LNCaP clone FGC (cell line): ENCODE measurements around the gene TTC7B.
A peak's percentile ranks its signal among the peaks of the same experiment; 100 is the strongest.
"Not testable (repeated sequence)": the region's sequence is repeated elsewhere in the genome, so short reads cannot be mapped to it uniquely, and the experiment has no call there.

Source experiments
- DNase-seq: peaks from one replicate; pipeline ENCODE4 v3.0.0-alpha.2; 2011; ENCODE audit warnings: low read depth
- H3K4me3 ChIP-seq: 2 replicates; pipeline ENCODE4 v1.5.1; 2011; ENCODE audit warnings: mild to moderate bottlenecking, low read depth, low read length, control low read depth
- CTCF ChIP-seq: IDR thresholded peaks from 2 replicates; pipeline ENCODE4 v1.5.1; 2012; ENCODE audit warnings: mild to moderate bottlenecking; ENCODE audit not compliant: control insufficient read depth, insufficient read depth; ENCODE audit errors: extremely low read depth

Gene TTC7B

GRCh38 chr14:90830931-90831701 is 14.9 kb upstream of the TTC7B start:
- H3K4me3 ChIP-seq, result no peak overlapping the region
- no peak for TF ChIP-seq CTCF
- no peak for DNase-seq

- DNase-seq, result no peak
- no peak for TF ChIP-seq CTCF
- H3K4me3 ChIP-seq, result no peak overlapping the region
Observed at GRCh38 chr14:90829677-90830076, 13.4 kb upstream of the TTC7B start.

- no peak overlapping the region; the same call in 1 of the 2 replicates for H3K4me3 ChIP-seq
- TF ChIP-seq CTCF, result no peak
- DNase-seq, result no peak
Observed at GRCh38 chr14:90828642-90829487, 12.6 kb upstream of the TTC7B start.

DNA sequence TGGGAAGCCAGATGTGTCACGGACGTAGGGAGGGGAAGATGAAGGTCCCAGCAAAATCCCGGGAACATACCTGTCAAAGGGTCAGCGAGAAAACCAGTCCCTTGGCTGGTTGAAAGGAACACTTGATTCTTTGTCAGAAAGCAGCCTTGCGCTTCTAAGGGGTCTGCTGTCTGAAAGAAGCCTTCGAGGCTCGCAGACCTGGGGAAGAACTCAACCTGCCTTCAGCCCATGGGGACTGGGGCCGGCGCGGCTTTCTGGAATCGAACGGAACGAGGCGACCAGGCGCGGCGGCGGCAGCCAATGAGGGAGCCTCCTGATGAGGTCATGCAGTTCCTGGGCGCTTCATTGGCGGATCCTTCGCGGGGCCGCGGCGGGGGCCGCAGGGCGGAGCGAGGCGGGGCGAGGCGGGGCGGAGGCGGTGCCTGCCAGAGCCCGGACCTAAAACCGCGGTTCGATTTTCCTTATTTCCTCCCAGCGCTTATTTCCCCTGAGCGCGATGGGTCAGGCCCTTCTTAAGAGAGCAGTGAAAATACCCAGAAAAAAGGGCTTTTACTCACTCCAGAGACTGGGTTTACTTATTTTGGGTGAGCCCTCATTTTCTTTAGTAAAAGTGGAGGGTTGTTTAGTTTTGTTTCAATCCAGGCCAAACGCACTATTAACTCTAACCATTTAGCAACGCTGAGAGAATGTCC is 11.8 kb upstream of the TTC7B start:
- no peak for TF ChIP-seq CTCF
- peak overlapping the region; percentile 44 for H3K4me3 ChIP-seq
- peak; percentile 54 for DNase-seq

- DNase-seq, result not testable (repeated sequence)
Observed at GRCh38 chr14:90823542-90823941, 7.3 kb upstream of the TTC7B start.

GRCh38 chr14:90820958-90821357 is 4.7 kb upstream of the TTC7B start:
- no peak for TF ChIP-seq CTCF
- no peak for DNase-seq
- H3K4me3 ChIP-seq, result no peak overlapping the region

More at GRCh38 chr14:90823542-90823941, 7.3 kb upstream of the TTC7B start:
- not testable (repeated sequence) for H3K4me3 ChIP-seq
